Measurements from ENCODE around the gene PRKAG2.

Gene PRKAG2

GRCh38 chr7:151745706-151746105 lies 131.2 kb downstream of the PRKAG2 start:
- DNase-seq (ENCODE audit: low spot score), result no peak
- Mint-ChIP-seq H3K4me3 (no peak overlapping the region), H3K9me3 (no peaks in the 10 kb centered on the region), H3K27me3 (ENCODE audit: low read depth) (no peaks in the 10 kb centered on the region), H3K36me3 (ENCODE audit: low read depth) (no peaks in the 10 kb centered on the region), H3K4me1 (ENCODE audit: low read depth) (peaks cover 3% of the 10 kb centered on the region), H3K27ac (peak overlapping the region; percentile 49)

GRCh38 chr7:151744656-151745638 lies 132.0 kb downstream of the PRKAG2 start:
- Mint-ChIP-seq H3K4me1 (ENCODE audit: low read depth) (peaks cover 3% of the 10 kb centered on the region), H3K36me3 (ENCODE audit: low read depth) (no peaks in the 10 kb centered on the region), H3K9me3 (no peaks in the 10 kb centered on the region), H3K4me3 (no peak overlapping the region), H3K27ac (peak overlapping the region; percentile 49), H3K27me3 (ENCODE audit: low read depth) (no peaks in the 10 kb centered on the region)
- DNase-seq (ENCODE audit: low spot score), result peak; percentile 63

GRCh38 chr7:151744051-151744580 lies 132.8 kb downstream of the PRKAG2 start:
- Mint-ChIP-seq H3K27me3 (ENCODE audit: low read depth) (no peaks in the 10 kb centered on the region), H3K9me3 (no peaks in the 10 kb centered on the region), H3K36me3 (ENCODE audit: low read depth) (no peaks in the 10 kb centered on the region), H3K27ac (no peak overlapping the region), H3K4me3 (no peak overlapping the region), H3K4me1 (ENCODE audit: low read depth) (peaks cover 3% of the 10 kb centered on the region)
- DNase-seq (ENCODE audit: low spot score), result no peak

GRCh38 chr7:151743481-151743983 lies 133.4 kb downstream of the PRKAG2 start:
- no peaks in the 10 kb centered on the region for H3K36me3 Mint-ChIP-seq (ENCODE audit: low read depth)
- no peak overlapping the region for H3K4me3 Mint-ChIP-seq
- H3K27ac Mint-ChIP-seq, result no peak overlapping the region
- no peaks in the 10 kb centered on the region for H3K9me3 Mint-ChIP-seq
- DNase-seq (ENCODE audit: low spot score), result no peak
- no peaks in the 10 kb centered on the region for H3K27me3 Mint-ChIP-seq (ENCODE audit: low read depth)
- peaks cover 3% of the 10 kb centered on the region for H3K4me1 Mint-ChIP-seq (ENCODE audit: low read depth)

GRCh38 chr7:151742713-151743480 lies 134.0 kb downstream of the PRKAG2 start:
- Mint-ChIP-seq H3K9me3 (no peaks in the 10 kb centered on the region), H3K27me3 (ENCODE audit: low read depth) (no peaks in the 10 kb centered on the region), H3K4me1 (ENCODE audit: low read depth) (peaks cover 3% of the 10 kb centered on the region), H3K36me3 (ENCODE audit: low read depth) (no peaks in the 10 kb centered on the region), H3K4me3 (no peak overlapping the region), H3K27ac (no peak overlapping the region)
- no peak for DNase-seq (ENCODE audit: low spot score)

- Mint-ChIP-seq H3K27me3 (ENCODE audit: low read depth) (no peaks in the 10 kb centered on the region), H3K36me3 (ENCODE audit: low read depth) (no peaks in the 10 kb centered on the region), H3K4me1 (ENCODE audit: low read depth) (no peaks in the 10 kb centered on the region), H3K27ac (no peak overlapping the region), H3K4me3 (no peak overlapping the region), H3K9me3 (no peaks in the 10 kb centered on the region)
- DNase-seq (ENCODE audit: low spot score), result no peak
Observed at GRCh38 chr7:151741585-151741984, 135.3 kb downstream of the PRKAG2 start.

- Mint-ChIP-seq H3K4me1 (ENCODE audit: low read depth) (no peaks in the 10 kb centered on the region), H3K36me3 (ENCODE audit: low read depth) (no peaks in the 10 kb centered on the region), H3K27ac (no peak overlapping the region), H3K9me3 (no peaks in the 10 kb centered on the region), H3K4me3 (no peak overlapping the region), H3K27me3 (ENCODE audit: low read depth) (no peaks in the 10 kb centered on the region)
- DNase-seq (ENCODE audit: low spot score), result no peak
Observed at GRCh38 chr7:151740081-151740851, 136.6 kb downstream of the PRKAG2 start.

- Mint-ChIP-seq H3K4me1 (ENCODE audit: low read depth) (no peaks in the 10 kb centered on the region), H3K9me3 (no peaks in the 10 kb centered on the region), H3K27me3 (ENCODE audit: low read depth) (no peaks in the 10 kb centered on the region), H3K36me3 (ENCODE audit: low read depth) (no peaks in the 10 kb centered on the region), H3K4me3 (no peak overlapping the region), H3K27ac (no peak overlapping the region)
- DNase-seq (ENCODE audit: low spot score), result no peak
Observed at GRCh38 chr7:151738925-151739324, 138.0 kb downstream of the PRKAG2 start.

- H3K36me3 Mint-ChIP-seq (ENCODE audit: low read depth), result no peaks in the 10 kb centered on the region
- H3K4me3 Mint-ChIP-seq, result no peak overlapping the region
- H3K27ac Mint-ChIP-seq, result no peak overlapping the region
- no peaks in the 10 kb centered on the region for H3K27me3 Mint-ChIP-seq (ENCODE audit: low read depth)
- DNase-seq (ENCODE audit: low spot score), result no peak
- H3K4me1 Mint-ChIP-seq (ENCODE audit: low read depth), result no peaks in the 10 kb centered on the region
- H3K9me3 Mint-ChIP-seq, result no peaks in the 10 kb centered on the region
Observed at GRCh38 chr7:151736403-151736909, 140.5 kb downstream of the PRKAG2 start.

- DNase-seq (ENCODE audit: low spot score), result no peak
- Mint-ChIP-seq H3K4me3 (no peak overlapping the region), H3K27me3 (ENCODE audit: low read depth) (no peaks in the 10 kb centered on the region), H3K27ac (no peak overlapping the region), H3K36me3 (ENCODE audit: low read depth) (no peaks in the 10 kb centered on the region), H3K4me1 (ENCODE audit: low read depth) (no peaks in the 10 kb centered on the region), H3K9me3 (no peaks in the 10 kb centered on the region)
Observed at GRCh38 chr7:151735851-151736402, 141.0 kb downstream of the PRKAG2 start.

GRCh38 chr7:151735186-151735850 lies 141.6 kb downstream of the PRKAG2 start:
- DNase-seq (ENCODE audit: low spot score), result no peak
- Mint-ChIP-seq H3K27me3 (ENCODE audit: low read depth) (no peaks in the 10 kb centered on the region), H3K9me3 (no peaks in the 10 kb centered on the region), H3K4me1 (ENCODE audit: low read depth) (no peaks in the 10 kb centered on the region), H3K27ac (no peak overlapping the region), H3K4me3 (no peak overlapping the region), H3K36me3 (ENCODE audit: low read depth) (no peaks in the 10 kb centered on the region)

- H3K4me1 Mint-ChIP-seq (ENCODE audit: low read depth), result no peaks in the 10 kb centered on the region
- DNase-seq (ENCODE audit: low spot score), result no peak
- no peak overlapping the region for H3K4me3 Mint-ChIP-seq
- no peaks in the 10 kb centered on the region for H3K36me3 Mint-ChIP-seq (ENCODE audit: low read depth)
- no peak overlapping the region for H3K27ac Mint-ChIP-seq
- no peaks in the 10 kb centered on the region for H3K9me3 Mint-ChIP-seq
- no peaks in the 10 kb centered on the region for H3K27me3 Mint-ChIP-seq (ENCODE audit: low read depth)
Observed at GRCh38 chr7:151732834-151733592, 143.9 kb downstream of the PRKAG2 start.

All from T-helper 2 cell treated with Interferon-gamma antibody and Interleukin-4, amounts not matched to agents 5 μg/mL and 100 μg/mL, for 36 hours (primary cell).